Naive B cell (primary cell): ENCODE measurements around the gene PIK3AP1. TPM values are rescaled to one million over a fixed set of nuclear protein-coding genes. Genes with fewer than 3 reads are reported as not detected.
"Not testable (repeated sequence)": the region's sequence is repeated elsewhere in the genome, so short reads cannot be mapped to it uniquely, and the experiment has no call there.

ENCODE experiments used
- ATAC-seq, 2 donors: fragments of 150-1000 bp; cut with Tn5 transposase; 2 replicates each; pipeline ENCODE4 v1.10.0; 2021; ENCODE audit warnings: low read depth in 2 of 2, mild to moderate bottlenecking in 2 of 2, moderate library complexity in 2 of 2
- DNase-seq: peaks from one replicate; pipeline ENCODE4 v3.0.0; 2022
- H3K27ac Mint-ChIP-seq, 6 donors: one replicate each; pipeline ENCODE4 v1.8.0; 2020 to 2022; ENCODE audit warnings: mild to moderate bottlenecking in 6 of 6, mixed read lengths in 6 of 6, moderate library complexity in 5 of 6, inconsistent platforms in 2 of 6
- H3K27me3 Mint-ChIP-seq, 3 donors: one replicate each; pipeline ENCODE4 v1.8.0; 2021 to 2022; ENCODE audit warnings: mixed read lengths in 3 of 3, mild to moderate bottlenecking in 1 of 3
- H3K36me3 Mint-ChIP-seq, 2 donors: one replicate each; pipeline ENCODE4 v1.8.0; 2020 to 2022; ENCODE audit warnings: mixed read lengths in 2 of 2, inconsistent platforms in 1 of 2, mild to moderate bottlenecking in 1 of 2
- H3K4me1 Mint-ChIP-seq, 3 donors: one replicate each; pipeline ENCODE4 v1.8.0; 2020 to 2022; ENCODE audit warnings: mixed read lengths in 3 of 3, inconsistent platforms in 1 of 3, mild to moderate bottlenecking in 1 of 3, moderate library complexity in 1 of 3
- H3K4me3 Mint-ChIP-seq, 8 donors: one replicate each; pipeline ENCODE4 v1.8.0; 2020 to 2022; ENCODE audit warnings: mild to moderate bottlenecking in 8 of 8, mixed read lengths in 8 of 8, moderate library complexity in 8 of 8, inconsistent platforms in 2 of 8
- H3K9me3 Mint-ChIP-seq, 7 donors: one replicate each; pipeline ENCODE4 v1.8.0; 2020 to 2022; ENCODE audit warnings: mixed read lengths in 7 of 7, mild to moderate bottlenecking in 5 of 7, inconsistent platforms in 2 of 7, moderate library complexity in 1 of 7
- polyA plus RNA-seq, 6 donors: library from polyadenylated mRNA; unstranded; fragments of 300-500 nt; fragmentation: Illumina TruSeq; gene quantifications; one replicate each; pipeline ENCODE4 v1.2.3, GENCODE V29; 2021; ENCODE audit warnings: low read depth in 6 of 6

Gene PIK3AP1
- polyA plus RNA-seq, 6 donors from 2014 or later, result 153 to 247 (median 170) TPM

DNA sequence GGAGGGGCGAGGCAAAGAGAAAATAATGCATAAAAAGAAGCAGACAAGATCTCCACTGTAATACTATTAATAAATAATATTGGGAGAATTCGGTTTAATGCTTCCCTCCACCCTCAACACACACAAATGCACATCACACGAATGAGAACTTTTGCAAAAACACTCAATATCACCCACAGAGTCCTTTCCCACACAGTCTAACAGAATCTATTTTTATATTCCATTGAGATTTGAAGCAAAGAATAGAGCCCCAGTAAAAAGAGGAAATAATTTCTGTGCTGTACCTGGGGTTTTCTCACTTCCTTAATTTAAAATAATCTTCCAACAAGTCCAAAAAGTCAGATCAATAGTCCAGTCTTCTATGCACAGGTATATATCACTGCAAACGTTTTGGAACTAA, 17.0 kb downstream of the PIK3AP1 start:
- Mint-ChIP-seq H3K27ac (peak overlapping the region; percentile 43 to 98 (median 96)), H3K36me3 (peaks cover 0 to 5% of the 10 kb centered on the region in 2 donors), H3K4me3 (peak overlapping the region; percentile 51 to 89 (median 81)), H3K9me3 (no peaks in the 10 kb centered on the region), H3K4me1 (peaks cover 62 to 78% (median 66%) of the 10 kb centered on the region in 3 donors), H3K27me3 (no peaks in the 10 kb centered on the region)
- ATAC-seq (peak; percentile 38 to 47), DNase-seq (peak; percentile 75)

DNA sequence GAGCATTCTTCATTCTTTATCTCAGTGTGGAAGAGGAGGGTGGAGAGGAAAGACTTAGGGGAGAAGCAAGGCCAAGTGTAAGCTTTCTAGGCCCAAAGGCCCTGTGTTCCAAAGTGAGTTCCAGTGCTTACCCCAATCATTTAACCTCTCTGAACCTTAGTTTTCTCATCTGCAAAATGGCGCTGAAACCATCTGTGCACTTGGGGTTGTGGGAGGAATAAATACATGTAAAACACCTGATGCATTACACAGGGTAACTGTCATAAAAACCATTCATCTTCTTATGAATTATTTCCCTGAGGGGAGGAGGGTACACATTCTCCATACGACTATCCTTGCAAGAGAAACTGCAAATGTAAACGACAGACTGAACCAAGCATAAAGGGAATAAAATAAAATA, 19.0 kb downstream of the PIK3AP1 start:
- H3K4me1 Mint-ChIP-seq, result peaks cover 67 to 78% (median 70%) of the 10 kb centered on the region in 3 donors
- no peaks in the 10 kb centered on the region for H3K27me3 Mint-ChIP-seq
- H3K9me3 Mint-ChIP-seq, result no peaks in the 10 kb centered on the region
- peak overlapping the region; percentile 93 to 100 (median 99) for H3K27ac Mint-ChIP-seq
- peaks cover 0 to 10% of the 10 kb centered on the region in 2 donors for H3K36me3 Mint-ChIP-seq
- H3K4me3 Mint-ChIP-seq, result peak overlapping the region; percentile 95 to 99 (median 96)
- no peak for DNase-seq
- ATAC-seq, result no peak

DNA sequence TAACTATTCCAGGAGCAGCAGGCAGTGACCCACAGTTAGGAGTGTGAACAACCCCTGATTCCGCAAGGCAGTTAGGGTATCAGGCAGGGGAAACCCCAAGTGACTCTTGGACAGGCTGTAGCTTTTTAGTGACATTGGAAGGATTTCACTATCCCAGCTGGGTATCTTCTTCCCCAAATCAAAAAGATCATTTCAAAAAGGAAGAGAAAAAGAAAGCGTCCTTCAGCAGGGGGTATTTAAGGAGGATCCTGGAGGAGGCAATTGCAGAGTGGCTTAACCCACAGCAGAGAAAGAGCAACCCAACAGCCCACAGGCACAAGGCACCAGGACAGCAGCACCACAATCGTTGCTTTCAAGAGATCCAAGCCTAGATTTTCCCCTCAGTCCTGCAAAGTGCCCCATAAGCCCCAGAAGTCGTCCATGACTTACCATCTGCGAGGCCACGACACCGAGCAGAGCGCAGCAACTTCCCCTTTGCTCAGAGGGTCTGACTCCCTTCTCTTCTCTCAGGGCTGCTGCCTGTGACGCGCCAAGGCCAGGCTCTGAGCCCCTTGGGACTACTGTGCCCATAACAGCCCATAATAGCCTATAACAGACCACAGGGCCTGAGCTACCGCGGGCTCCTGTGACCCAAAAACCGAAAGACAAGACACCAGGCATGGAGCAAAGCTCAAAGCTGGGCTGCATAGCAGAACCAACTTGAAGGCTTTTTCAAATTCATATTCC, 19.8 kb downstream of the PIK3AP1 start:
- no peaks in the 10 kb centered on the region for H3K9me3 Mint-ChIP-seq
- H3K27me3 Mint-ChIP-seq, result no peaks in the 10 kb centered on the region
- peak overlapping the region; percentile 95 to 99 (median 96) for H3K4me3 Mint-ChIP-seq
- peaks cover 74 to 80% (median 77%) of the 10 kb centered on the region in 3 donors for H3K4me1 Mint-ChIP-seq
- H3K36me3 Mint-ChIP-seq, result peaks cover 0 to 10% of the 10 kb centered on the region in 2 donors
- peak overlapping the region; percentile 93 to 100 (median 99) for H3K27ac Mint-ChIP-seq
- ATAC-seq (peak; percentile 92), DNase-seq (peak; percentile 92)

DNA sequence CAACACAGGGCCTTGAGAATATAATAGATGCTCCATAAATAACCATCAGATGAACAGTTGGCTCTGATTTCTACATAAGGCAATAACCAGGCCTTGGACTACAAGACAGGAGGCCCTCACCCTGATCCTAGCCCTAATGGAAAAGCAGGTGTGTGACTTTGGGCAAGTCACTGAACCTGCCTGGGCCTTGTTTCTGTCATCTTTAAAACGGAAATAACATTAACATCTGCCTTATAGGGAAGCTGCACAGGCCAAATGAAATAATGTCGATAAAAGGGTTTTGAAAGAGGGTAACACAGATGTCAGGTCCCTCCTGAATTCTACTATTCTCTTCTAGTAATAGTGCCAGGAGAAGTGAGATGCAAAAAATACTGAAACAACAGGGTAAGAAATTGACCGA, 20.7 kb downstream of the PIK3AP1 start:
- Mint-ChIP-seq H3K4me3 (peak overlapping the region; percentile 95 to 99 (median 96)), H3K4me1 (peaks cover 72 to 80% (median 76%) of the 10 kb centered on the region in 3 donors), H3K36me3 (peaks cover 0 to 10% of the 10 kb centered on the region in 2 donors), H3K27ac (peak overlapping the region; percentile 93 to 100 (median 99)), H3K27me3 (no peaks in the 10 kb centered on the region), H3K9me3 (no peaks in the 10 kb centered on the region)
- DNase-seq (peak; percentile 45), ATAC-seq (no peak)

DNA sequence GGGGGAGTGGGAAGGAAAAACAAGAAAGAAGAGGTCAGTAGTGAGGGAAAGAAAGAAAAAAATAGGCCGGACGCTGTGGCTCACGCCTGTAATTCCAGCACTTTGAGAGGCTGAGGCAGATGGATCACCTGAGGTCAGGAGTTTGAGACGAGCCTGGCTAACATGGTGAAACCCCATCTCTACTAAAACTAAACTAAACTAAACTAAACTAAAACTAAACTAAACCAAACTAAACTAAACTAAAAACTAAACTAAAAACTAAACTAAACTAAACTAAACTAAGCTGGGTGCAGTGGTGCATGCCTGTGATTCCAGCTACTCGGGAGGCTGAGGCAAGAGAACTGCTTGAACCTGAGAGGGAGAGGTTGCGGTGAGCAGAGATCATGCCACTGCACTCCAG, 22.0 kb downstream of the PIK3AP1 start:
- not testable (repeated sequence) for H3K27me3 Mint-ChIP-seq, ATAC-seq, DNase-seq, H3K9me3 Mint-ChIP-seq
- peak overlapping the region; percentile 85 to 97 (median 94) for H3K27ac Mint-ChIP-seq
- H3K4me1 Mint-ChIP-seq, result peaks cover 69 to 77% (median 75%) of the 10 kb centered on the region in 3 donors
- peaks cover 3 to 11% of the 10 kb centered on the region in 2 donors for H3K36me3 Mint-ChIP-seq
- peak overlapping the region; percentile 75 to 95 (median 85) for H3K4me3 Mint-ChIP-seq

GRCh38 chr10:96697438-96697837, 22.9 kb downstream of the PIK3AP1 start:
- Mint-ChIP-seq H3K9me3 (no peaks in the 10 kb centered on the region), H3K27ac (peak overlapping the region; percentile 85 to 97 (median 93)), H3K4me1 (peaks cover 71 to 79% (median 77%) of the 10 kb centered on the region in 3 donors)

DNA sequence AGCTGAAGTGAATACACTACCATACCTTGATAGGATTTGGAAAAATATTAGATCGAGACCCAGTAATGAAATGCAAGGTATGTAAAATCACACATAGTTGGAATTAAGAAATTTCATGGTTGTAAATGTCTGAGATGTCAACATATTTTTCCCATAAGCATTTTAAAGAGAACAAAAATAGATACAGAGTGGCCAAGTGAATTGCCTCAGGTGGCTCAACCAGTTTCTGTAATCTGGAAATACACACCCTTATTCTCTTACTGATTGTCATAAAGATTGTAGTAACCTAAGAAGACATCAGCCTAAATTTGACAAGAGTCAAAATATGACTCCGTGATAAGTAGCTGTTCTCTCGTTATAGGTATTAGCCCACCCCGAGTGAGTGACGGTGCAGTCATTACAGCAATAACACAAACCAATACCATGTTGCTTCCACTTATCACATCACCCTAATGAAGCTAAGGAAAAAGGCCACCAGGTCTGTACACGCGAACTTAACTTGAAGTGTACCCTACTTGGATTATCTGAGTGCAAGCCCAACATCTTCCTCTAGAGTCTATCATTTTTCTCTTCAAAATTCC, 23.4 kb downstream of the PIK3AP1 start:
- H3K27ac Mint-ChIP-seq, result peak overlapping the region; percentile 85 to 97 (median 95)
- no peak for DNase-seq
- H3K4me1 Mint-ChIP-seq, result peaks cover 73 to 80% (median 77%) of the 10 kb centered on the region in 3 donors
- H3K27me3 Mint-ChIP-seq, result no peaks in the 10 kb centered on the region
- H3K4me3 Mint-ChIP-seq, result peak overlapping the region; percentile 76 to 95 (median 85)
- H3K36me3 Mint-ChIP-seq, result peaks cover 9 to 16% of the 10 kb centered on the region in 2 donors
- ATAC-seq, result no peak
- H3K9me3 Mint-ChIP-seq, result no peaks in the 10 kb centered on the region

More at GRCh38 chr10:96697438-96697837, 22.9 kb downstream of the PIK3AP1 start:
- Mint-ChIP-seq H3K36me3 (peaks cover 9 to 17% of the 10 kb centered on the region in 2 donors), H3K4me3 (peak overlapping the region; percentile 76 to 95 (median 85)), H3K27me3 (no peaks in the 10 kb centered on the region)
- DNase-seq, result no peak
- no peak for ATAC-seq

DNA sequence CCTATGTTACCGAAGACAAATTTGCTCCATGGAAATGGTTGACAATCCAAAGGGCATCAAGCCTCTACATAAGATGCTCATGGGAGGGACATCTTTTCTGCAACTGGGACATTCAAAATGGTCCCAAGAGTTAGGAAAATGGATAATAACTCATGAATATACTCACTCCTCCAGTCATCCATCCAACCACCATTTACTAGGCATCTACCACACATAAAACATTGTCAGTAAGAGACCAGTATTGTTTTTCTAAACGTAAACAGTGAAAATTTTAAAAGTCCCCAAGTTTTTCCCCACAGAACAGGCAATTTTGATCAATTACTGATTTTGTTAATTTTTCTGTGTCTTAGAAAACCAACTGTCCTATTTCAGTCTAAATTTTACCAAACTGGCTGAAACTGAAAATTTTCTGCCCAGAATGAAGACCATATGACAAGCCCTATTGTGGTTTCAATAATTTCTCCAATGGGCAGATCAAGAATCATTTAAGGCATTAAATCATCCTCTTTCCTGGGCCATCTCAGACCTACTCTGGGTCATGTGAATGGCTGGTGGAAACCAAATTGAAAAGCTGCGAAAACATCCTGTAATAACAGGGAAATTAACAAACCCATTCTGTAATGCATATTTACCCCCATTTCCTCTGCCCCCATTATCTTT, 24.2 kb downstream of the PIK3AP1 start:
- no peak for DNase-seq
- H3K4me1 Mint-ChIP-seq, result peaks cover 73 to 77% (median 76%) of the 10 kb centered on the region in 3 donors
- H3K36me3 Mint-ChIP-seq, result peaks cover 9 to 16% of the 10 kb centered on the region in 2 donors
- ATAC-seq, result no peak
- H3K27me3 Mint-ChIP-seq, result no peaks in the 10 kb centered on the region
- H3K4me3 Mint-ChIP-seq, result peak overlapping the region; percentile 47 to 95 (median 81)
- peak overlapping the region; percentile 24 to 97 (median 88) for H3K27ac Mint-ChIP-seq
- no peaks in the 10 kb centered on the region for H3K9me3 Mint-ChIP-seq

DNA sequence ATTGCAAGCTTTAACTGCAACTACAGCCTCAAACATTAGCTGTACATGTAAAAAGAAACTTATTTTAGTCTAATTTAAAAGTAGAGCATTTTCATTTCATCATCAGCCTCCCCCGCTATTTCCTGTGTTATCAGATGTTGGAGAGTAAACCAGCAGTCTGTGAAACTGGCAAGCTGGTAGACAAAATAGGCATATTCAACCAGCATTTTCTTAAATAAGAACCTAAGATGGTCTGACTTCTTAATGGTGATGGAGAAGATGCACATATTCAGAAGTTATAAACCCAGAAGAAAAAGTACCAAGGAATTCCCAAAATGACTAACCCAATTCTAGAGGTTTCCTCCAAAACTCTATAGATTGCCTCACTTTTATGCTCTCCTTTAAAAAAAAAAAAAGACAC, 24.9 kb downstream of the PIK3AP1 start:
- ATAC-seq (peak; percentile 47 to 52), DNase-seq (peak; percentile 31)
- H3K27ac Mint-ChIP-seq, result peak overlapping the region; percentile 58 to 97 (median 88)
- no peaks in the 10 kb centered on the region for H3K9me3 Mint-ChIP-seq
- peaks cover 76 to 77% (median 77%) of the 10 kb centered on the region in 3 donors for H3K4me1 Mint-ChIP-seq
- peak overlapping the region; percentile 48 to 95 (median 81) for H3K4me3 Mint-ChIP-seq
- H3K36me3 Mint-ChIP-seq, result peaks cover 15 to 18% of the 10 kb centered on the region in 2 donors
- no peaks in the 10 kb centered on the region for H3K27me3 Mint-ChIP-seq

DNA sequence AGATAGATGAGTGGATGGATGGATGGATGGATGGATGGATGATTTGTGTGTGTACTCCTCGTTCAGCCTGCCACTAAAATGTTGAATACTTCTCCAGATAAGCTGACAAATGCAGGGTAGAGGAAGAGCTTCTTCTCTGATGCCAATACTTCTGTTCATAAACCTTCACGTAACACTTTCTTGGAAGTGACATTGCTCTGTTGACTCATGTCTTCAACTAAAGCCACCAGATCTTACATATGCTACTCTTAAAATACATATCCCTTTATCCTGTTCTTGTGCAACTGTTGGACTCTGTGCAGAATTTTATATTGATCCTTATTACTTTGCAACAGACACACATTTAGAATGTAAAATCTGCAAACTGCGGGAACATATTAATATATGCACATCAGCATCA, 26.9 kb downstream of the PIK3AP1 start:
- H3K4me1 Mint-ChIP-seq, result peaks cover 87 to 95% (median 90%) of the 10 kb centered on the region in 3 donors
- H3K27ac Mint-ChIP-seq, result peak overlapping the region; percentile 77 to 95 (median 92)
- no peak for DNase-seq
- no peak for ATAC-seq
- no peaks in the 10 kb centered on the region for H3K27me3 Mint-ChIP-seq
- H3K4me3 Mint-ChIP-seq, result peak overlapping the region; percentile 2 to 75 (median 22)
- peaks cover 23 to 32% of the 10 kb centered on the region in 2 donors for H3K36me3 Mint-ChIP-seq
- peaks cover 0 to 4% (median 0%) of the 10 kb centered on the region in 7 donors for H3K9me3 Mint-ChIP-seq

DNA sequence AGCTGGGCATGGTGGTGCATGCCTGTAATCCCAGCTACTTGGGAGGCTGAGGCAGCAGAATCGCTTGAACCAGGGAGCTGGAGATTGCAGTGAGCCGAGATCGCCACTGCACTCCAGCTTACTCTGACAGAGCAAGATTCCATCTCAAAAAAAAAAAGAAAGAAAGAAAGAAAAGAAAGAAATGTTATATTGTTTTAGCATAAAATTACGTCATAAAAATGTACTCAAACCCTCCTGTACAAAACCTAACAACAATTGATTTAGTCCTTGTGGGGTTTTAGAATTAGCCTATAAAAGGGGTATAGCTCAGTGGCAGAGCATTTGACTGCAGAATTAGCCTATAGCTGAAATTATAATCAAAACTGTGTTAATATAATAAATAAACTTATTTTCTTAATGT, 27.9 kb downstream of the PIK3AP1 start:
- Mint-ChIP-seq H3K36me3 (peaks cover 25 to 32% of the 10 kb centered on the region in 2 donors), H3K9me3 (peaks cover 0 to 4% (median 0%) of the 10 kb centered on the region in 7 donors), H3K27me3 (no peaks in the 10 kb centered on the region), H3K4me3 (peak overlapping the region in 4 of 8 donors; percentile 39 to 77 (median 48)), H3K4me1 (peaks cover 81 to 94% (median 90%) of the 10 kb centered on the region in 3 donors), H3K27ac (peak overlapping the region in 5 of 6 donors; percentile 36 to 93 (median 85))
- ATAC-seq, result no peak
- no peak for DNase-seq

DNA sequence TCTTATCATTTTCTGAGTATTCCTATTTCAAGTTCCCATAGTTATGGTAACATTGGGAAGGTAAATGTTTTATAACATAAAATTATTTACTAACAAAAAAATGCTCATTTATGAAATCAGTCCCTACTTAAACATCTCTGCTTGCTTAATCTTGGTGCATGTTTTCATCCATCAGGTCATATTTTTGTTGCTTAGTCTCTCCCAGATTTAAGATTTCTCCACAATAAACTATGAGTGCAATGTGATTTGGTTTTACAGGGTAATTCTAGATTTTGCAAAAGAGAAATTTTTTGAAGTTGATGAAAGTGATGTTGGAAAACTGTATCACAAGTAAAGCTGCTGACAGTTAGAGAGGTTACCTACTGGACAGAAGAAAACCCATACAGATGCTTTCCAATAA, 28.6 kb downstream of the PIK3AP1 start:
- Mint-ChIP-seq H3K4me1 (peaks cover 78 to 94% (median 92%) of the 10 kb centered on the region in 3 donors), H3K9me3 (peaks cover 0 to 4% (median 0%) of the 10 kb centered on the region in 7 donors), H3K27ac (peak overlapping the region in 4 of 6 donors; percentile 26 to 89 (median 78)), H3K27me3 (no peaks in the 10 kb centered on the region), H3K4me3 (peak overlapping the region in 2 of 8 donors; percentile 19 to 39), H3K36me3 (peaks cover 22 to 32% of the 10 kb centered on the region in 2 donors)
- DNase-seq (no peak), ATAC-seq (no peak)
